Left renal cortex interstitium (tissue), 4 donors: ENCODE data around the gene SNX2. TPM values are rescaled to one million over a fixed set of nuclear protein-coding genes. Genes with fewer than 3 reads are reported as not detected.

Source experiments
- DNase-seq, 4 donors: peaks; one replicate each; pipeline ENCODE4 v3.0.0-alpha.2; 2013; ENCODE audit warnings: low read depth in 4 of 4, low spot score in 2 of 4, missing footprints in 1 of 4
- polyA plus RNA-seq, 4 donors: library from polyadenylated mRNA; unstranded; fragments of 120-200 nt; gene quantifications; one replicate each; pipeline ENCODE4 v1.2.1, GENCODE V29; 2013; ENCODE audit not compliant: insufficient read length in 4 of 4

The SNX2 gene
- polyA plus RNA-seq, 4 donors = 119 to 175 (median 145) TPM

DNA sequence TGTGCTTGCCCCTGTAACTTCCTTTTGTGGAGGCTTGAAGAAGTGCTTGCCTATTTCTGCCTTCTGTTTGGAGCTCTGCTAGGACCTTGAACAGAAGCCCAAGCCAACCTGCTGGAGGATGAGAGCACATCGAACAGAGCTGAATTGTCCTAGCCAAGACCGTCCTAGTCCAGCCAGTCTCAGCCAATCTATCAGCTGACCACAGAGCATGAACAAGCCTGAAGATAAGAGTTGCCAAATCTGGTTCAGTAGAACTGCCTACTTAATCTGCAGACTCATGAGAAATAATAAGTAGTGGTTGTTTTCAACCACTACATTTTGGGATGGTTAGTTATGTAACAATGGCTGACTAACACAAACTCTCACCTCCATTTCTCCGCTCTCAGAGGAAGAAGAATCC, 4.4 kb upstream of the SNX2 start:
- DNase-seq = no peak

GRCh38 chr5:122772446-122772845, 2.4 kb upstream of the SNX2 start:
- no peak for DNase-seq

DNA sequence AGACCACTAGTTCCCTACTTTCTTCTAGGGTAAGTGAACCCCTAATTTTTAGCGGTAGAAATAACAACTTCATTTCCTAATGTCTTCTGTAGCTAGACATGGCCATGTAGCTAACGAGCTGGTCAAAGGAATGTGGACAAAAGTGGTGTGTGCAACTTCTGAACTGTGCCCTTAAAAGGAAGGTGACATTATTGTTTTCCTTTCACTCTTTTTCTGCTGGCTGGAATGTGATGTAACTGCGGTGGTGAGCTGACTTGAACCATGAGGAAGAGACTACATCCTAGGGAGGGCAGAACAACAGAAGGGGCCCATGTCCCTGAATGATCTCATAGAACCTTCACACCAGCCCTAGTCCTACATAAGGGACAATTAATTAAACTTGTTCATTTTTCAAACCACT, 1.3 kb upstream of the SNX2 start:
- DNase-seq = no peak

- DNase-seq = no peak
These were observed 390 bp upstream of the SNX2 start for GRCh38 chr5:122774519-122774860.

DNA sequence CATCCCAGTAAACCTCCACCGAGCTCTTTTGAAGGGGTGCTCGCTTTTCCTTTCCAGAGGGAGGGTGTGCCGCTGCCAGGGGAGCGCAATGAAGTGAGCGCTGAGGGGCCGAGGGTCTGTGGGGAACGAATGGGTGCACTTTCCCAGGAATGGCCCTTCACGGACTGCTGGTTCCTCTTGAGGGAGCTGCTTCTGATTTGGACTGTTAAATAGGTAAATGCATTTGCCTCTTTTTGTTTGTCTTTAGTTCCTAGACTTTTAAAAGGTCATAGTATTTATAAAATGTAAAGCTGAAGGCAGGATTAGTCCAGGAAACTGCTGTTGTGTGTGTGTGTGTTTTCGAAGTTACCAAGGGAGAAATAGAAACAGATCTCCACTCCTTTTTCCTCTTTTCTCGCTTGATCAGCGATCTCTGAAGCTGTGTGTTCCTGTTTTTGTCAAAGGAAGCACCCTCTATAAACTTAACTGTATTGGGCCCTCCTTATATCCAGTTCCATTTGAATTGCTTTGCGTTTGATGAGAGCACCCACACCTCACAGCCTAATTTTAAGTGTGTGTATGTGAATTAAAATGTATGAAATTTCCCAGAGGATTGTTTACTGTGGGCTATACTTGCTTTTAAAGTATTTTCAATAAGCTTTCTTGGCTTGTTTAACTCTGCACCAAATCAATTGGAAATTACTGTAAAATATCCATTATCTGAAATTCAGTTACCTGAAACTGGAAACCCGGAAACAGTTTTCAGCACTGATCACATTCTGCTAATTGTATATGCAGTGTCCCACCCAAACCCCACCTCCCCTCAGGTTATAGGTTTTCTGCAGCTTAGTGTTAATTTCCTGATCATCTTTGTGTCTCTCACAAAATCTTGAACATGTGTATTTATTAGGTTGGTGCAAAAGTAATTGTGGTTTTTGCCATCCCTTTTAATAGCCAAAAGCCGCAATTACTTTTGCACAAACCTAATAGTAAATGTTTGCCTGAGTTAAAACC, 966 bp downstream of the SNX2 start:
- peak in 3 of 4 donors; percentile 37 to 55 (median 50) for DNase-seq

GRCh38 chr5:122778157-122778556, 3.3 kb downstream of the SNX2 start:
- no peak for DNase-seq

DNA sequence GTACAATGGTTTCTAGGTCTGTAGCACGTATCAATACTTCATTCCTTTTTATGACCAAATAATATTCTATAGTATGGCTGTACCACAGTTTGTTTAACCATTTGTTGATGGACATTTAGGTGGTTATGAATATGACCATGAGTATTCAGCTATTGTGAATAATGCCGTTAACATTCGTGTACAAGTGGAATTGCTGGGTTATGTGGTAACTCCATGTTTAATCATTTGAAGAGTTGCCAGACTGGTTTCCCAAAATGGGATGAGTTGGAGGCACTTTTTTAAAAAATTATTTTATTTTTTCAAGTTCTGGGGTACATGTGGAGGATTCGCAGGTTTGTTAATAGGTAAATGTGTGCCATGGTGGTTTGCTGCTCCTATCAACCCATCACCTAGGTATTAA, 4.6 kb downstream of the SNX2 start:
- no peak for DNase-seq

GRCh38 chr5:122780296-122780695, 5.4 kb downstream of the SNX2 start:
- DNase-seq = no peak

DNA sequence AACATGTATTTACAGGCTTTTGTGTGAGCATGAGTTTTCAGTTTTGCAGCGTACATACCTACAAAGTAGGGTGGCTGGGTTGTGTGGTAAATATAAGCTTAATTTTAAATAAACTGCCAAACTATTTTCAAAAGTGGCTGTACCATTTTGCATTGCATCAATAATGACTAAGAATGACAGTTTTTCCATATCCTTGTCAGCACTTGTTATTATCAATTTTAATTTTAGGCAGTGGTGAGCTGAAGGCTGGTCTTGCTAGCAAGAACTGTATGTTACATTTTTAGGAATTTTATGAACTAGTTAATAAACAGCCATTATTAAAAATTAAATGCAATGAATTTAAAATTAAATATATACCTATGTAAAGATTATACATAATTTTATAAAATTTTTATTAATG, 6.6 kb downstream of the SNX2 start:
- DNase-seq = no peak

GRCh38 chr5:122785294-122785693, 10.4 kb downstream of the SNX2 start:
- no peak for DNase-seq

GRCh38 chr5:122788371-122788770, 13.5 kb downstream of the SNX2 start:
- no peak for DNase-seq

DNA sequence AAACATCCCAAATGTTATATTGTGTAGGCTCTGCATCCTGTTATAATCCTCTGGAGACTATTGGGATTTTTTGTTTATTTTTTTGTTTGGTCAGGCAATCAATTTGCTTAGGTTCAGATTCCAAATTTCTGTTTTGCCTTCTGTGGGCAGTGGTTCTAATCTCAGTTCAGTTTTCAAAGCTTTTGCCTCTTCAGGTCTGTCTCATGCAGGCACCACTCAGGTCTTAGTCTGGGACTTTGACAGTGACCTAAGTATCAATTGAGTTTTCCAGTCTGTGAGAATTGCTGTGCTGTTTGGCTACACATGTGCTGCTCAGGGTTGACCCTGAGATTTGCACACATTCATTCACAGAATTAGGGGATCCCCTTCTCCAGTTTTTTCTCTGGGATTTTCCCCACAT, 14.1 kb downstream of the SNX2 start:
- no peak for DNase-seq

DNA sequence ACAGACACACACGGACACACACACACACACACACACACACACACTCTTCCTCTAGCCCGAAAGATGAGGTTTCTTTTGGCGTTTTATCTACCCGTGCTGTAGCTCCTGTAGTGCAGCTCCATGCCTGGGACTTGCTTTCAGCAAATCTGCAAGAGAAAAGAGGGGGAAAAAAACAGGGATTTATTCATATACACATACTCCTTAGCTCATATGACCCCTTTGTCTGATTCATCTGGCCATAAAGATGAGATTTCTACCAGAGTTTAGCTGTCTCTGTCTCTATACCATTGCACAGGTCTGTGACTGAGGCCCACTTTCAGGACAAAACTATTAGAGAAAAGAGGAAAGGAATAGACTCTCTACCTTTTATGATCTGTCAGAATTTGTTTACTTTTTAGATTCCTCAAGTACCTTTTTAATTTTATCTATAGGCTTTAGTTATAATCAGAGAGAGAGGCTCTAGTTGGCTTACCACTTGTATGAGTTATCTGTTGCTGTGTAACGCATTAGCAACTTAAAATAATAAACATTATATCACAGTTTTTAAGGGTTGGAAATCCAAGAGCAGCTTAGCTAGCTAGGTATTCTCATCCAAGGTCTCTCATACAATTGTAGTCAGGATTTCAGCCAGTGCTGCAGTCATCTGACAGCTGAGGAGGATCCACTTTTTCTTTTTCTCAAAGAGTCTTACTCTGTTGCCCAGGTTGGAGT, 14.7 kb downstream of the SNX2 start:
- DNase-seq = no peak

DNA sequence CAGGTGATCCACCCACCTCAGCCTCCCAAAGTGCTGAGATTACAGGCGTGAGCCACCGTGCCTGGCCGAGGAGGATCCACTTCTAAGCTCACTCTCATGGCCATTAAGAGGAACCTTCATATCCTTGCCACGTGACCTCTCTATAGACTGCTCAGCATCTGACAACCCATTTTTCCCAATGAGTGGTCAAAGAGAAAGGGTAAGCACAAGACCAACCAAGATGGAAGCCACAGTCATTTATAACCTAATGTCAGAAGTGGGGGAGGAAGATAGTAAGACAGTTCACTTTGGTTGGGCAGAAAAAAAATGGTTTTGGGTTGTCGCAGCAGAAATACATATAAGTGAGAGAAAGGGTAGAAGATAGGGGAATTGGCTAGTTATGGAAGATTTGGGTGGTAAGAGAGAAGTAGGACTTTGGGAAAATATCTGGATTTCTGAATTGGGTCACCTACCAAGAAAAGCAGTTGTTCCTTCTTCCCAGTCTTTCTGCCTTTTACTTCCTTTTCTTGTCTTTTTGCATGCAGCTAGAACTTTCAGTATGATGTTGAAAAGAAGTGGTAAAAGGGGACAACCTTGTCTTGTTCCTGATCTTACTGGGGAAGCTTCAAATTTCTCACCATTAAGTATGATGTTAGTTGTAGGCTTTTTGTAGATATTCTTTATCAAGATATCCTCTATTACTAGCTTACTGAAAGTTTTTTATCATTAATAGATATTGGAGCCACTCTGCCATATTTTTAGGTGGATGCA, 15.6 kb downstream of the SNX2 start:
- DNase-seq = no peak

- no peak for DNase-seq
These were observed 30.6 kb downstream of the SNX2 start for GRCh38 chr5:122805481-122805880.

DNA sequence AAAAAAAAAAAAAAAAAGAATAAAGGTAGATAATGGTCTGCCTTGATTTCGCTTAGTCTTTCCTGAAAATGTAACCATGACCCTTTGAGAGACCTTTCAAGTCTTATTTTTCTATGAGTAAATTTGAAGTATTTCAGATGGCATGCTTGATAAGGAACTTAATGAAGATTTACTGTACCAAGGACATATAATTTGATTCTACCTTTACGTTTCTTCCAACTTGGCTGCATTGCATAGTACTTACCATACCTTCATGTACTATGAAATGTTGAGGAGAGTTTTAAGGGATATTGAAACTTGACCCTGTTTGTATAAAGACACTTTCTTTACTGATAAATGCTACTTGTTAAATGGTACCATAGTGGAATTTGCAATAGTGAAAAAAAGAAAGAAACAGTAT, 35.5 kb downstream of the SNX2 start:
- DNase-seq = no peak

- no peak for DNase-seq
These were observed 40.4 kb downstream of the SNX2 start for GRCh38 chr5:122815218-122815767.

DNA sequence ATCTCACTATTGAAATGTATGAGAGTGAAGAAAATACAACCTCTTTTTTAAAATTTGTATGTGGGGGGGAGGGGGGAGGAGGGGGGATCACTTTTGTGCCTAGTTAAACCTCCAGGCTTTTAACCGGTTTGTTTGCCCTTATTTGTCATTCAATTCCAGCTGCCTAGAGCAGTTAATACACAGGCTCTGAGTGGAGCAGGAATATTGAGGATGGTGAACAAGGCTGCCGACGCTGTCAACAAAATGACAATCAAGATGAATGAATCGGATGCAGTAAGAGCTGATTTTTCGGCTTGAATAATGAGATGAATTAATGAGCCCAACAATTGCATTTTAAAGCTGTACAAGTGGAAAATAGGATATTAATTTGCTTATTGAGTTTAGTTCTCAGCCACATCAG, 41.9 kb downstream of the SNX2 start:
- DNase-seq = no peak

DNA sequence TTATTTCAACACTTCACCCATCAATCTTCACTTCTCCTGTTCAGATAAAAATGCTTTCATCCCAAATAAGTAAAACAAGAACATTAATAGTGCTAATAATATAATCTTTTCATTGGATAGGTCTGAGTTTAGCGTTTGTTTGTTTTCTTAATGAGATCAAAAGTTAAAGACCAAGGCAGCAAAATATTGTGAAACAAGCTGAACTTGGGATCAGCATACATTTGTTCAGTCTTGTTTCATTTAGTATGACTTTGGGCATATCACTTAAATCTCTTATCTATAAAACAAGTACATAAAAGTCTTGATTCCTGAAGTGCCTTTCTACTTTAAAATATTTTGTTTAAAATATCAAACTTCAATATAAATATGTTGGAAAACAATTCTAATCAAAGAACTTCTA, 57.1 kb downstream of the SNX2 start:
- no peak for DNase-seq

GRCh38 chr5:122835681-122836080, 60.8 kb downstream of the SNX2 start:
- DNase-seq = no peak

GRCh38 chr5:122836947-122837346, 62.1 kb downstream of the SNX2 start:
- DNase-seq = no peak
